GM23338 (cell line): ENCODE data around the gene TENM3. TPM values are rescaled to one million over a fixed set of nuclear protein-coding genes. Genes with fewer than 3 reads are reported as not detected.

ENCODE experiments used
- ATAC-seq: fragments of 200-7000 bp; cut with Tn5 transposase; 3 replicates; pipeline ENCODE4 v1.9.1; 2020
- DNase-seq: peaks from one replicate; pipeline ENCODE4 v3.0.0-alpha.2; 2015; ENCODE audit warnings: low spot score
- H2AFZ ChIP-seq: fragments of 200-600 bp; sonication (generic); 2 replicates; pipeline ENCODE4 v1.8.0; 2016; ENCODE audit warnings: antibody characterized with exemption, mild to moderate bottlenecking, moderate library complexity
- H3F3A ChIP-seq: fragments of 200-600 bp; sonication (generic); replicated peaks from 2 replicates; pipeline ENCODE4 v1.8.0; 2017; ENCODE audit warnings: antibody characterized with exemption, mixed run types, low read depth
- H3K27ac ChIP-seq: fragments of 200-600 bp; sonication (generic); 2 replicates; pipeline ENCODE4 v1.6.1; 2016; ENCODE audit warnings: low read depth
- H3K27me3 ChIP-seq: fragments of 200-600 bp; sonication (generic); 2 replicates; pipeline ENCODE4 v1.8.0; 2016; ENCODE audit warnings: mild to moderate bottlenecking, mixed run types, moderate library complexity; ENCODE audit not compliant: insufficient read depth
- H3K36me3 ChIP-seq: fragments of 200-600 bp; sonication (generic); 2 replicates; pipeline ENCODE4 v1.8.0; 2016; ENCODE audit warnings: mild to moderate bottlenecking; ENCODE audit not compliant: insufficient read depth
- H3K4me1 ChIP-seq: fragments of 200-600 bp; sonication (generic); 2 replicates; pipeline ENCODE4 v1.8.0; 2016; ENCODE audit warnings: mild to moderate bottlenecking, moderate library complexity; ENCODE audit not compliant: insufficient read depth
- H3K4me2 ChIP-seq: fragments of 200-600 bp; sonication (generic); 2 replicates; pipeline ENCODE4 v1.7.1; 2017; ENCODE audit warnings: mixed run types
- H3K4me3 ChIP-seq: fragments of 200-600 bp; sonication (generic); 2 replicates; pipeline ENCODE4 v1.6.1; 2016; ENCODE audit warnings: mixed run types
- H3K79me2 ChIP-seq: fragments of 200-600 bp; sonication (generic); replicated peaks from 2 replicates; pipeline ENCODE4 v1.8.0; 2017; ENCODE audit warnings: mild to moderate bottlenecking; ENCODE audit not compliant: insufficient read depth
- H3K9me2 ChIP-seq: fragments of 200-600 bp; sonication (generic); 2 replicates; pipeline ENCODE4 v1.8.0; 2017; ENCODE audit not compliant: insufficient read depth
- H4K20me1 ChIP-seq: fragments of 200-600 bp; sonication (generic); replicated peaks from 2 replicates; pipeline ENCODE4 v1.8.0; 2017; ENCODE audit warnings: mild to moderate bottlenecking; ENCODE audit not compliant: insufficient read depth
- H3K27ac Mint-ChIP-seq: 2 replicates; pipeline ENCODE4 v1.8.0; 2020; ENCODE audit warnings: inconsistent platforms, mild to moderate bottlenecking, moderate library complexity, mixed read lengths
- H3K27me3 Mint-ChIP-seq: 3 replicates; pipeline ENCODE4 v1.8.0; 2022; ENCODE audit warnings: low read depth, mild to moderate bottlenecking, moderate library complexity, mixed read lengths, inconsistent platforms; ENCODE audit not compliant: insufficient read depth, poor library complexity
- H3K36me3 Mint-ChIP-seq: 3 replicates; pipeline ENCODE4 v1.8.0; 2021; ENCODE audit warnings: low read depth, mild to moderate bottlenecking, inconsistent platforms, moderate library complexity, mixed read lengths
- H3K4me1 Mint-ChIP-seq: 3 replicates; pipeline ENCODE4 v1.8.0; 2020; ENCODE audit warnings: mild to moderate bottlenecking, inconsistent platforms, mixed read lengths
- H3K4me3 Mint-ChIP-seq: 3 replicates; pipeline ENCODE4 v1.8.0; 2021; ENCODE audit warnings: moderate library complexity, mild to moderate bottlenecking, inconsistent platforms, mixed read lengths
- H3K9me3 Mint-ChIP-seq: 3 replicates; pipeline ENCODE4 v1.8.0; 2020; ENCODE audit warnings: moderate library complexity, mild to moderate bottlenecking, inconsistent platforms, mixed read lengths
- CREB1 ChIP-seq: fragments of 250-450 bp; sonication (Bioruptor Pico); IDR thresholded peaks from 2 replicates; pipeline ENCODE4 v1.5.0; 2020; ENCODE audit warnings: low read depth, mild to moderate bottlenecking, moderate library complexity
- ETS1 ChIP-seq: IDR thresholded peaks from 2 replicates; pipeline ENCODE4 v1.6.1; 2016; ENCODE audit warnings: antibody characterized with exemption
- EZH2 ChIP-seq: fragments of 200-600 bp; sonication (generic); IDR thresholded peaks from one replicate; pipeline ENCODE4 v1.8.0; 2017; ENCODE audit warnings: antibody characterized with exemption, mild to moderate bottlenecking, low read depth; ENCODE audit not compliant: unreplicated experiment
- EZH2phosphoT487 ChIP-seq: fragments of 200-600 bp; sonication (generic); IDR thresholded peaks from one replicate; pipeline ENCODE4 v1.8.1; 2018; ENCODE audit warnings: antibody characterized with exemption; ENCODE audit not compliant: unreplicated experiment
- JUNB ChIP-seq: IDR thresholded peaks from one replicate; pipeline ENCODE4 v1.6.1; 2016; ENCODE audit warnings: antibody characterized with exemption; ENCODE audit not compliant: unreplicated experiment
- NANOG ChIP-seq: IDR thresholded peaks from 2 replicates; pipeline ENCODE4 v1.6.1; 2016; ENCODE audit warnings: antibody characterized with exemption, borderline replicate concordance
- STAT1 ChIP-seq: IDR thresholded peaks from one replicate; pipeline ENCODE4 v1.6.1; 2016; ENCODE audit warnings: antibody characterized with exemption; ENCODE audit not compliant: unreplicated experiment
- ZNF114 ChIP-seq: fragments of 250-450 bp; sonication (Bioruptor Pico); IDR thresholded peaks from 2 replicates; pipeline ENCODE4 v1.5.0; 2020; ENCODE audit warnings: mild to moderate bottlenecking, moderate library complexity
- ZNF331 ChIP-seq: fragments of 250-450 bp; sonication (Bioruptor Pico); IDR thresholded peaks from 2 replicates; pipeline ENCODE4 v1.5.0; 2020; ENCODE audit warnings: low read depth, mild to moderate bottlenecking, moderate library complexity
- ZNF462 ChIP-seq: fragments of 250-450 bp; sonication (Bioruptor Pico); IDR thresholded peaks from 2 replicates; pipeline ENCODE4 v1.5.0; 2020; ENCODE audit warnings: mild to moderate bottlenecking, moderate library complexity
- polyA plus RNA-seq: library from polyadenylated mRNA; unstranded; fragments of >200 nt; fragmentation: Nextera tagmentation; extraction: Ambion mirVana; gene quantifications from 2 replicates; pipeline ENCODE4 v1.2.1, GENCODE V29; 2016
- total RNA-seq: library from RNA; depleted of rRNA; stranded (reverse); fragments of >200 nt; shearing (Covaris generic); gene quantifications from 2 replicates; pipeline ENCODE4 v1.2.3, GENCODE V29; 2014

TENM3 gene
- total and polyA plus RNA-seq, 2 experiments from 2014 or later, result 22.2 to 128 TPM

GRCh38 chr4:182258441-182259000 is 15.3 kb downstream of the TENM3 start:
- Histone ChIP-seq H3K36me3 (no peaks in the 10 kb centered on the region), H3K27ac (peak overlapping the region; percentile 78), H3K4me3 (peak overlapping the region; percentile 4; the same call in 1 of the 2 replicates), H3K4me2 (peak overlapping the region; percentile 18), H3K27me3 (no peaks in the 10 kb centered on the region), H3F3A (no peaks in the 10 kb centered on the region), H2AFZ (no peak overlapping the region), H3K9me2 (no peaks in the 10 kb centered on the region), H3K4me1 (peaks cover 48% of the 10 kb centered on the region), H3K79me2 (no peaks in the 10 kb centered on the region), H4K20me1 (no peaks in the 10 kb centered on the region)
- DNase-seq, result peak; percentile 39
- H3K4me3 Mint-ChIP-seq, result peak overlapping the region; percentile 13; the same call in 1 of the 3 replicates
- peak; percentile 23 for ATAC-seq
- peaks cover 14% of the 10 kb centered on the region for H3K36me3 Mint-ChIP-seq
- H3K4me1 Mint-ChIP-seq, result peaks cover 53% of the 10 kb centered on the region
- TF ChIP-seq JUNB (no peak), ZNF462 (CRISPR knock-in tag) (peak; percentile 63; the same call in 1 of the 2 replicates), NANOG (peak; percentile 30; the same call in 1 of the 2 replicates)
- peak overlapping the region; percentile 89 for H3K27ac Mint-ChIP-seq
- H3K27me3 Mint-ChIP-seq, result peaks cover 1% of the 10 kb centered on the region
- peaks cover 4% of the 10 kb centered on the region; the same call in 2 of the 3 replicates for H3K9me3 Mint-ChIP-seq

GRCh38 chr4:182261651-182262223 is 18.5 kb downstream of the TENM3 start:
- Histone ChIP-seq H3K79me2 (no peaks in the 10 kb centered on the region), H3K4me2 (no peak overlapping the region), H2AFZ (no peak overlapping the region), H3K9me2 (no peaks in the 10 kb centered on the region), H3F3A (no peaks in the 10 kb centered on the region), H3K27me3 (no peaks in the 10 kb centered on the region), H4K20me1 (no peaks in the 10 kb centered on the region), H3K36me3 (no peaks in the 10 kb centered on the region), H3K4me3 (no peak overlapping the region), H3K4me1 (peaks cover 16% of the 10 kb centered on the region), H3K27ac (no peak overlapping the region)
- Mint-ChIP-seq H3K4me3 (no peak overlapping the region), H3K36me3 (peaks cover 26% of the 10 kb centered on the region), H3K9me3 (peaks cover 9% of the 10 kb centered on the region; the same call in 2 of the 3 replicates), H3K4me1 (peaks cover 32% of the 10 kb centered on the region), H3K27me3 (peaks cover 2% of the 10 kb centered on the region), H3K27ac (no peak overlapping the region)
- DNase-seq (no peak), ATAC-seq (no peak)
- no peak for TF ChIP-seq ETS1
- no peak for TF ChIP-seq ZNF114 (CRISPR knock-in tag)
- TF ChIP-seq EZH2, result no peak
- TF ChIP-seq JUNB, result no peak
- TF ChIP-seq EZH2phosphoT487, result no peak
- no peak for TF ChIP-seq STAT1
- no peak for TF ChIP-seq CREB1 (CRISPR knock-in tag)
- TF ChIP-seq ZNF331 (CRISPR knock-in tag), result no peak
